ENCODE measurements around the gene MAML3. TPM values are rescaled to one million over a fixed set of nuclear protein-coding genes. Genes with fewer than 3 reads are reported as not detected.

MAML3 gene
- total RNA-seq, 1 donor = 0.72 TPM

- H3K4me2 ChIP-seq (ENCODE audit: insufficient read depth, low read length) = no peak overlapping the region
- TF ChIP-seq CTCF (IDR thresholded peaks at IDR 0.05; ENCODE audit: extremely low read depth, low read depth, low read length) = no peak
These were observed 47.6 kb downstream of the MAML3 start for GRCh38 chr4:140106289-140106844.

DNA sequence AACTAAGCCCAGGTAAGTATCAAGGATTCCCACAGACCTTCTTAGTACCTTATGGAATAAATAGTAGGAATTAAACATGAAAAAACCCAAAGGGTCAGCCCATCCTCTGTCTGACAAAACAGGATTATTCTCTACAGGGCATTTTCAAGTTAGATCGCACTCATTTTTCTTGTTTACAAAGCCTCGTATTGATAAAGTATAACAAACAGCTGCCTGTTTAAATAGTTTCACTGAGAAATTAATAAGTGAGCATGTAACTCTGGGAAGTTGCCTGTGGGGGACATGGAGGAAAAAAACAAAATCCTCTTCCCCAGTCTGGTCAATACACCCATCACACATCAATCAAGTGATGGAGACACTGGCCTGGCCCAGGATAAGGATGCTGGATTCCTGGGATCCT, 48.5 kb downstream of the MAML3 start:
- H3K27ac ChIP-seq (ENCODE audit: low read depth, low read length) = no peak overlapping the region
- no peak overlapping the region for H3K4me3 ChIP-seq (ENCODE audit: insufficient read depth, low read length)
- H3K36me3 ChIP-seq (ENCODE audit: insufficient read depth, low read length) = no peaks in the 10 kb centered on the region
- H3K4me1 ChIP-seq (ENCODE audit: insufficient read depth, low read length) = peaks cover 9% of the 10 kb centered on the region
- no peak overlapping the region for H3K4me2 ChIP-seq (ENCODE audit: insufficient read depth, low read length)
- no peaks in the 10 kb centered on the region for H3K27me3 ChIP-seq (ENCODE audit: insufficient read depth, low read length)
- no peak overlapping the region for H2AFZ ChIP-seq (ENCODE audit: low read length)
- no peaks in the 10 kb centered on the region for H4K20me1 ChIP-seq (ENCODE audit: insufficient read depth, low read length)
- H3K79me2 ChIP-seq (ENCODE audit: insufficient read depth, low read length) = no peaks in the 10 kb centered on the region
- TF ChIP-seq CTCF (IDR thresholded peaks at IDR 0.05; ENCODE audit: extremely low read depth, low read depth, low read length) = no peak
- H3K9me3 ChIP-seq (ENCODE audit: low read depth, low read length) = no peaks in the 10 kb centered on the region
- no peak for DNase-seq (ENCODE audit: insufficient read length, low spot score, missing footprints)

More at GRCh38 chr4:140106289-140106844, 47.6 kb downstream of the MAML3 start:
- no peaks in the 10 kb centered on the region for H3K27me3 ChIP-seq (ENCODE audit: insufficient read depth, low read length)
- peaks cover 9% of the 10 kb centered on the region for H3K4me1 ChIP-seq (ENCODE audit: insufficient read depth, low read length)
- H3K27ac ChIP-seq (ENCODE audit: low read depth, low read length) = no peak overlapping the region
- H3K36me3 ChIP-seq (ENCODE audit: insufficient read depth, low read length) = no peaks in the 10 kb centered on the region
- no peak overlapping the region for H2AFZ ChIP-seq (ENCODE audit: low read length)
- DNase-seq (ENCODE audit: insufficient read length, low spot score, missing footprints) = no peak
- H4K20me1 ChIP-seq (ENCODE audit: insufficient read depth, low read length) = no peaks in the 10 kb centered on the region
- H3K4me3 ChIP-seq (ENCODE audit: insufficient read depth, low read length) = no peak overlapping the region
- no peaks in the 10 kb centered on the region for H3K9me3 ChIP-seq (ENCODE audit: low read depth, low read length)
- no peaks in the 10 kb centered on the region for H3K79me2 ChIP-seq (ENCODE audit: insufficient read depth, low read length)

DNA sequence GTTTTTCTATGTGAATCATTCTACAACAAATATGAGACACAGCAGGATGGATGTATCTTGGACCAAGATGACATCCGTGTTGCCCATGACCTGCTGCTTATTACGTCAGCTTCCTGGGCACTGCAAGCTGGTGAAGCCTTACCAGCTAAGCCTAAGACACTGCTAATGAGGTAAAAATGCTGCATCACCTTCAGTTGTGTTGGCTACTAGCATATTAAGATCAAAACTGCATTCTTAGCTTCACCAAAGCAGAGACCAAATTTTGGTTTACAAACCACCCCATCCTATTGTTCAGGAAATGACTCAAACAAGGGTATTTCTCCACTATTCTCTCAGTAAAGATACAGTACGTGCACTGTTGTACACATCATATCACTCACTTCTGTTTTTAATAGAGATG, 50.3 kb downstream of the MAML3 start:
- Histone ChIP-seq H3K4me1 (ENCODE audit: insufficient read depth, low read length) (peaks cover 11% of the 10 kb centered on the region), H3K9me3 (ENCODE audit: low read depth, low read length) (no peaks in the 10 kb centered on the region), H3K27ac (ENCODE audit: low read depth, low read length) (peak overlapping the region; percentile 12), H3K4me2 (ENCODE audit: insufficient read depth, low read length) (peak overlapping the region; percentile 23), H2AFZ (ENCODE audit: low read length) (peak overlapping the region; percentile 67), H3K27me3 (ENCODE audit: insufficient read depth, low read length) (no peaks in the 10 kb centered on the region), H4K20me1 (ENCODE audit: insufficient read depth, low read length) (no peaks in the 10 kb centered on the region), H3K79me2 (ENCODE audit: insufficient read depth, low read length) (no peaks in the 10 kb centered on the region), H3K36me3 (ENCODE audit: insufficient read depth, low read length) (no peaks in the 10 kb centered on the region), H3K4me3 (ENCODE audit: insufficient read depth, low read length) (no peak overlapping the region)
- TF ChIP-seq CTCF (IDR thresholded peaks at IDR 0.05; ENCODE audit: extremely low read depth, low read depth, low read length) = no peak
- DNase-seq (ENCODE audit: insufficient read length, low spot score, missing footprints) = no peak

DNA sequence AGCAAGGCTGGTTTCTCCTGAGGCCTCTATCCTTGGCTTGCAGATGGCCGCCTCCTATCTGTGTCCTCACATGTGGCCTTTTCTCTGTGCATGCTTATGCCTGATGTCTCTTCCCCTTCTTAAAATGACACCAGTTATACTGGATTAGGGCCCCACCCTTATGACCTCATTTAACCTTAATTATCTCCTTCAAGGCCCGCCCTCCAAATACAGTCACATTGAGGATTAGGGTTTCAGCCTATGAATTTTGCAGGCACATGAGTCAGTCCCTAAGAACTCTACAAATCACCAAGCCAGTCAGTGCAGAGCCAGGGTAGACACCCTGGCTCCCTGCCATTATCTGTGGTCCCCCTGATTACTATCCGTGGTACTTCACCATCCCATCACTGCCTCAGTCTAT, 51.6 kb downstream of the MAML3 start:
- no peak for TF ChIP-seq CTCF (IDR thresholded peaks at IDR 0.05; ENCODE audit: extremely low read depth, low read depth, low read length)
- Histone ChIP-seq H3K79me2 (ENCODE audit: insufficient read depth, low read length) (no peaks in the 10 kb centered on the region), H3K4me1 (ENCODE audit: insufficient read depth, low read length) (peaks cover 13% of the 10 kb centered on the region), H3K4me2 (ENCODE audit: insufficient read depth, low read length) (no peak overlapping the region), H3K9me3 (ENCODE audit: low read depth, low read length) (no peaks in the 10 kb centered on the region), H3K27ac (ENCODE audit: low read depth, low read length) (no peak overlapping the region), H4K20me1 (ENCODE audit: insufficient read depth, low read length) (no peaks in the 10 kb centered on the region), H3K36me3 (ENCODE audit: insufficient read depth, low read length) (no peaks in the 10 kb centered on the region), H3K27me3 (ENCODE audit: insufficient read depth, low read length) (no peaks in the 10 kb centered on the region), H3K4me3 (ENCODE audit: insufficient read depth, low read length) (no peak overlapping the region), H2AFZ (ENCODE audit: low read length) (no peak overlapping the region)
- no peak for DNase-seq (ENCODE audit: insufficient read length, low spot score, missing footprints)

All from osteoblast (primary cell).